PFSK-1 (cell line): Measurements from ENCODE around the gene SLC22A23.

Source experiments
- POLR2AphosphoS5 ChIP-seq: IDR thresholded peaks from 2 replicates; pipeline ENCODE4 v1.6.1; 2012; ENCODE audit warnings: low read depth, mild to moderate bottlenecking, control low read depth, low read length, moderate library complexity
- SIN3A ChIP-seq: IDR thresholded peaks from 2 replicates; pipeline ENCODE4 v1.6.1; 2012; ENCODE audit warnings: mild to moderate bottlenecking, low read length, moderate library complexity, borderline replicate concordance; ENCODE audit not compliant: insufficient read depth

DNA sequence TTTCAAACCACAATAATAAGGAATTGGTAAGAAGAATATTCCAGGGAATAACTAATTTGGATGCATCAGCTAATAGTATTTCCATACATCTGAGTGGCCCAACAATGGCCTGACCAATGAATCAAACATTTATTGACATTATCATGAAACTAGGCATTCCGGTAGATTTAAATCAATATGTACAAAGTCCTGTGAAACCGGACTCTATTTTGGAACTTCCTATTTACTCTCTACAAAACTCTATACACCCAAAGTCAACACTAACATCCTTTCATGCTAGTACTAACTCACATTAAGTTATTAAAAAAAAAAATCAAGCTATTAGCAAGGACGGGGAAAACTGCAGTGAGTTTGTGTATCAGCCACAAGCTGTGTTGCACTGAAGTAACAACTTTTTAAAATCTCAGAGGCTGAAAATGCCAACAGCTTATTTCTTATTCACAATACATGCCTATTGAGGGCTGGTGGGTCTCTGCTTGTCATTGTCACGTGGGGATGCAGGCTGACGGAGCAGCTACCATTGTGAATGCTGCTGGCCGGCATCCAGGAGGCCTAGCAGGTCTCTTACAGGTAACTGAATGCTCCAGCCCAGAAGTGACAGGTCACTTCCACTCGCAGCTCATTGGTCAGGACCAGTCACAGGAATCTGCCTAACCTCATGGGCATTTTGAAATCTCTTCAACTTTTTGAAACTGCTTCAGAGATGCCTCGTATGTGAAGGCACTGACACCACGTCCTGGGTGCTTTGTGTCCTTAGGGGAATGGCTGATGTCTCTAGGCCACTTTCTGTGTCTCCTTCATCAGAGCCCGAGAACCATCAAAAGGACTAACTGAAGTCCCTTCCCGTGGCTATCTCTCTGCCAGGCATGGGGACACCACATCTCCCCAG, 76.3 kb downstream of the SLC22A23 start:
- TF ChIP-seq SIN3A (no peak), POLR2AphosphoS5 (no peak)
